H1 (cell line): ENCODE data around the gene FABP6. TPM values are rescaled to one million over a fixed set of nuclear protein-coding genes. Genes with fewer than 3 reads are reported as not detected.

Experiments
- CTCF ChIA-PET: fragments of 300-600 bp; sonication (Branson Sonifier 250); formaldehyde crosslinking; loops from one replicate; lab custom pipeline; 2021; ENCODE audit not compliant: partially characterized antibody; lab: Charles Lee
- POLR2A ChIA-PET: fragments of 300-600 bp; sonication (Branson Sonifier 250); formaldehyde crosslinking; loops from one replicate; lab custom pipeline; 2021; ENCODE audit warnings: inconsistent platforms; ENCODE audit not compliant: partially characterized antibody; lab: Charles Lee
- DNase-seq, 2 experiments: peaks; one replicate each; pipeline versions ENCODE4 v3.0.0 to v3.0.0-alpha.2; 2010 to 2022; ENCODE audit warnings: low spot score in 2 of 2, low read depth in 1 of 2, mixed read lengths in 1 of 2
- FAIRE-seq: peaks from 2 replicates; lab custom pipeline; 2011; peaks lifted over from hg19 to GRCh38; lab: Jason Lieb, UNC
- H2AFZ ChIP-seq: 2 replicates; pipeline ENCODE4 v1.8.1; 2012; ENCODE audit warnings: low read length, inconsistent platforms
- H2AK5ac ChIP-seq: 2 replicates; pipeline ENCODE4 v1.6.1; 2013; ENCODE audit warnings: low read depth, low read length
- H2BK120ac ChIP-seq: replicated peaks from 2 replicates; pipeline ENCODE3; 2013; ENCODE audit warnings: low read depth, low read length, inconsistent platforms
- H2BK12ac ChIP-seq: 2 replicates; pipeline ENCODE4 v1.6.1; 2013; ENCODE audit warnings: low read depth, low read length
- H2BK15ac ChIP-seq: 2 replicates; pipeline ENCODE4 v1.6.1; 2013; ENCODE audit warnings: low read length
- H2BK20ac ChIP-seq: 2 replicates; pipeline ENCODE4 v1.6.1; 2013; ENCODE audit warnings: low read length
- H2BK5ac ChIP-seq: 2 replicates; pipeline ENCODE4 v1.6.1; 2013; ENCODE audit warnings: low read depth, low read length
- H3K14ac ChIP-seq: 2 replicates; pipeline ENCODE4 v1.6.1; 2013; ENCODE audit warnings: inconsistent platforms; ENCODE audit not compliant: insufficient read length
- H3K18ac ChIP-seq: 2 replicates; pipeline ENCODE4 v1.6.1; 2013; ENCODE audit warnings: low read length; ENCODE audit errors: extremely low read depth
- H3K23ac ChIP-seq: 2 replicates; pipeline ENCODE4 v1.6.1; 2013; ENCODE audit warnings: inconsistent platforms; ENCODE audit not compliant: insufficient read length
- H3K23me2 ChIP-seq: 2 replicates; pipeline ENCODE4 v1.6.1; 2013; ENCODE audit warnings: low read depth, low read length
- H3K27ac ChIP-seq: 2 replicates; pipeline ENCODE4 v1.6.1; 2011; ENCODE audit warnings: low read depth, low read length, inconsistent platforms
- H3K27me3 ChIP-seq, 4 experiments: replicated peaks in 1 of 4; 1 replicate in 1 of 4; 2 replicates in 3 of 4; pipeline versions ENCODE4 v1.6.1 to v1.8.1; 2011 to 2013; ENCODE audit warnings: low read length in 3 of 4, mild to moderate bottlenecking in 3 of 4, inconsistent platforms in 2 of 4, mixed read lengths in 2 of 4, moderate library complexity in 1 of 4; ENCODE audit not compliant: control insufficient read depth in 3 of 4, insufficient read depth in 3 of 4; ENCODE audit errors: extremely low read depth in 1 of 4
- H3K36me3 ChIP-seq, 4 experiments: 2 replicates each; pipeline versions ENCODE4 v1.6.1 to v1.8.1; 2011 to 2013; ENCODE audit warnings: mild to moderate bottlenecking in 4 of 4, low read length in 3 of 4, moderate library complexity in 2 of 4, control low read depth in 1 of 4, inconsistent platforms in 1 of 4; ENCODE audit not compliant: insufficient read depth in 4 of 4, control insufficient read depth in 2 of 4
- H3K4ac ChIP-seq: replicated peaks from 2 replicates; pipeline ENCODE3; 2013; ENCODE audit warnings: low read length, low read depth, mixed read lengths, inconsistent platforms; ENCODE audit not compliant: insufficient read length
- H3K4me1 ChIP-seq, 4 experiments: replicated peaks in 1 of 4; 1 replicate in 1 of 4; 2 replicates in 3 of 4; pipeline versions ENCODE4 v1.6.1 to v1.8.1; 2011 to 2013; ENCODE audit warnings: low read length in 3 of 4, inconsistent platforms in 2 of 4, mixed read lengths in 1 of 4; ENCODE audit not compliant: insufficient read depth in 4 of 4, control insufficient read depth in 3 of 4
- H3K4me2 ChIP-seq, 2 experiments: 2 replicates each; pipeline versions ENCODE4 v1.6.1 to v1.8.1; 2011 to 2013; ENCODE audit warnings: low read depth in 2 of 2, low read length in 2 of 2, control low read depth in 1 of 2, inconsistent platforms in 1 of 2, mild to moderate bottlenecking in 1 of 2; ENCODE audit not compliant: insufficient read depth in 1 of 2
- H3K4me3 ChIP-seq, 4 experiments: fragments of 200-600, 300-600 bp in 1 of 4; sonication (generic), shearing (Covaris generic), sonication (Bioruptor Twin) in 1 of 4; 2 replicates each; pipeline versions ENCODE4 v1.5.1 to v1.8.1; 2011 to 2016; ENCODE audit warnings: low read length in 4 of 4, low read depth in 3 of 4, control low read depth in 2 of 4, inconsistent platforms in 2 of 4, mild to moderate bottlenecking in 2 of 4, mixed read lengths in 1 of 4, moderate library complexity in 1 of 4; ENCODE audit not compliant: insufficient read depth in 2 of 4; ENCODE audit errors: extremely low read depth in 1 of 4
- H3K56ac ChIP-seq: replicated peaks from 2 replicates; pipeline ENCODE3; 2013; ENCODE audit warnings: low read depth, mild to moderate bottlenecking, mixed read lengths, low read length, inconsistent platforms; ENCODE audit not compliant: insufficient read length
- H3K79me1 ChIP-seq: 2 replicates; pipeline ENCODE4 v1.6.1; 2013; ENCODE audit warnings: low read depth, low read length, control low read depth
- H3K79me2 ChIP-seq, 2 experiments: 2 replicates each; pipeline versions ENCODE4 v1.6.1 to v1.8.1; 2012 to 2013; ENCODE audit warnings: low read length in 2 of 2, mild to moderate bottlenecking in 2 of 2, inconsistent platforms in 1 of 2; ENCODE audit not compliant: insufficient read depth in 2 of 2, control insufficient read depth in 1 of 2
- H3K9ac ChIP-seq, 4 experiments: replicated peaks in 1 of 4; 1 replicate in 1 of 4; 2 replicates in 3 of 4; pipeline versions ENCODE4 v1.6.1 to v1.8.1; 2011 to 2013; ENCODE audit warnings: low read depth in 3 of 4, low read length in 3 of 4, control low read depth in 2 of 4, mild to moderate bottlenecking in 2 of 4, moderate library complexity in 2 of 4, inconsistent platforms in 1 of 4; ENCODE audit errors: extremely low read depth in 1 of 4
- H3K9me3 ChIP-seq, 2 experiments: 2 replicates each; pipeline versions ENCODE4 v1.6.1 to v1.8.1; 2012 to 2013; ENCODE audit warnings: mild to moderate bottlenecking in 2 of 2, moderate library complexity in 2 of 2, control low read depth in 1 of 2, inconsistent platforms in 1 of 2, low read depth in 1 of 2, low read length in 1 of 2, mixed read lengths in 1 of 2; ENCODE audit not compliant: insufficient read depth in 2 of 2
- H4K20me1 ChIP-seq, 2 experiments: replicated peaks in 1 of 2; 2 replicates each; pipeline versions ENCODE3 to v1.8.1; 2011 to 2013; ENCODE audit warnings: inconsistent platforms in 2 of 2, low read length in 2 of 2, mild to moderate bottlenecking in 1 of 2; ENCODE audit not compliant: insufficient read depth in 2 of 2, control insufficient read depth in 1 of 2
- H4K5ac ChIP-seq: 2 replicates; pipeline ENCODE4 v1.6.1; 2013; ENCODE audit warnings: low read length, low read depth, mixed read lengths, inconsistent platforms; ENCODE audit not compliant: insufficient read length
- H4K8ac ChIP-seq: 2 replicates; pipeline ENCODE4 v1.8.0; 2013; ENCODE audit warnings: mild to moderate bottlenecking, moderate library complexity, low read length, inconsistent platforms; ENCODE audit not compliant: insufficient read depth; ENCODE audit errors: extremely low read depth
- H4K91ac ChIP-seq: replicated peaks from 2 replicates; pipeline ENCODE3; 2013; ENCODE audit warnings: low read length, mixed read lengths, inconsistent platforms; ENCODE audit not compliant: insufficient read length
- CHD2 ChIP-seq: IDR thresholded peaks from 2 replicates; pipeline ENCODE4 v1.6.1; 2012; ENCODE audit warnings: low read length, improper control_type of control experiment
- EP300 ChIP-seq, 2 experiments: IDR thresholded peaks; 1 replicate in 1 of 2; 2 replicates in 1 of 2; pipeline ENCODE4 v1.6.1; 2011 to 2012; ENCODE audit warnings: low read depth in 2 of 2, low read length in 2 of 2, mild to moderate bottlenecking in 2 of 2, borderline replicate concordance in 1 of 2, inconsistent platforms in 1 of 2, moderate library complexity in 1 of 2
- POLR2AphosphoS5 ChIP-seq: IDR thresholded peaks from 2 replicates; pipeline ENCODE4 v1.6.1; 2011; ENCODE audit warnings: low read depth, low read length
- SIRT6 ChIP-seq: IDR thresholded peaks from one replicate; pipeline ENCODE4 v1.7.1; 2012; ENCODE audit warnings: low read length, inconsistent platforms
- SP1 ChIP-seq: IDR thresholded peaks from 2 replicates; pipeline ENCODE4 v1.6.1; 2011; ENCODE audit warnings: low read depth, low read length
- WGBS, 2 experiments: shearing (Covaris generic) in 1 of 2; methylation state at CpG; one replicate each; pipeline versions ENCODE4 v1.1.6 to v1.1.7; 2013 to 2015; ENCODE audit warnings: low lambda C conversion rate in 2 of 2, mixed read lengths in 2 of 2, inconsistent platforms in 1 of 2, low coverage in 1 of 2, missing lambda C conversion rate in 1 of 2; ENCODE audit not compliant: insufficient replicate concordance in 2 of 2, insufficient coverage in 1 of 2, insufficient read length in 1 of 2; ENCODE audit errors: extremely low coverage in 1 of 2, missing lambda C conversion rate in 1 of 2; 5-methylcytosine and 5-hydroxymethylcytosine counted together
- polyA plus RNA-seq, 7 experiments: library from polyadenylated mRNA; depleted of rRNA in 3 of 7; stranded (reverse) in 5 of 7; unstranded in 2 of 7; fragments of >200 nt in 5 of 7; fragments of 200-250 nt in 2 of 7; gene quantifications; 1 replicate in 5 of 7; 2 replicates in 1 of 7; 4 replicates in 1 of 7; pipeline versions ENCODE4 v1.2.1 to v1.2.3, GENCODE V29; 2011 to 2013; ENCODE audit warnings: missing spikeins in 2 of 7, mixed read lengths in 2 of 7
- total RNA-seq: library from RNA; stranded (reverse); fragmentation: NEBNext Ultra II Directional; extraction: Animal tissue kit (Norgen Biotek cat#: 25700); gene quantifications from 2 replicates; pipeline ENCODE4 v1.2.1, GENCODE V29; 2021

Gene FABP6
- total and polyA plus RNA-seq, 2 of the 8 experiments (the other 6 are each of a cell fraction or from before 2014, with no cell fraction given): 4.8 to 6.1 TPM

DNA sequence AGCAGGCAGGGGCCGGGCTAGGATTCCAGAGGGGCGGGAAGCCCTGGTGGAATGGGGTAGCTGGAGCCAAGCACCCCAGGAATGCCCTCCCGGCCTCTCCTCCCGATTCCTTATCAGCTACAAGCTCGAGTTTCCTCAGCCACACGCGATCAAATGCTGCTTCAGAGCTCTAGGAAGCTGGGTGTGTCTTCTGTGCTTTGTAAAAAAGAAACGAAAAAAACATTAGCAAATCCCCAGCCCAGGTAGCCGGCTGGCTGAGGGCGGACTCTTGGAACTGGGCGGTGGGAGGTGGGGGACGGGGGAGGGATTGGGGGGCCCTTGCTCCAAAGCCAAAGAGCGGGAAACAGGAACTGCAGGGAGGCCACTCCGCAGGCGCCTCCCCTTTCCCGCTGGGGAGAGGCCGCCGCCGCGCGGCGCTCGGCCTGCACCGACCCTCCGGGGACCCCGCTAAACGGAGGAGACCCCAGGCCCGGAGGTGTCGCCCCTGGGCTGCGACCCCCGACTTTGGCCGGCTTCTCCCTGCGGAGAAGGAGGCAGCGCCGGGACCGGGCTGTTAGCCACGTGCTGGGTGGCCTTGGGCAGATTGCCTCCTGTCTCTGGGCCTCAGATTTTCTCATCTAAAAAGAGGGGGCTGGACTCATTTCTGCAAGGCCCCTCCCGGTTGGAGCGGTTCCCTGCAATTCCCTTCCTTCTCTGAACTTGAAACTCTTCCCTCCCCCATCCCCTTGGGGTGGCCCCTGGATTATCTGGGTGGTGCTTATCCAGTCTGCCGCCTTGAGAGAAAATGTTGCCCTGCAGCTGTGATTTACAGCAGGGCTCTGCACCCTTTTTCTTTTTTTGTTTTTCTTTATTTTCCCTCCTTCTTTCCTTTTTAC lies 40.9 kb upstream of the FABP6 start:
- no peak overlapping the region for H3K23ac ChIP-seq
- FAIRE-seq (peak; percentile 65), DNase-seq (peak in 1 of 2 experiments; percentile 86)
- peak overlapping the region; percentile 96; the same call in 1 of the 2 replicates for H4K8ac ChIP-seq
- no peak overlapping the region; the same call in 1 of the 2 replicates for H2AFZ ChIP-seq
- 0 out of 2 replicates have a peak overlapping the region, but pooled peaks have one; percentile 48 for H2BK20ac ChIP-seq
- no peaks in the 10 kb centered on the region; a peak in 1 of 4 replicates for H3K9me3 ChIP-seq
- H4K91ac ChIP-seq: peak overlapping the region; percentile 80
- H3K4me3 ChIP-seq: peak overlapping the region; percentile 27 to 53 (median 31); a peak in 6 of 8 replicates
- H2BK120ac ChIP-seq: peak overlapping the region; percentile 55
- 4% methylated on average over 19 of the region's 40 CpGs; no CpG with 5 or more reads in 1 of the 2 experiments for WGBS, 2 experiments
- peak overlapping the region; percentile 91 for H4K5ac ChIP-seq
- no peak overlapping the region for H3K4ac ChIP-seq
- CTCF ChIA-PET: interaction anchor here (0.9 to 3.7 kb wide), 13 partner anchors 10 to 202 kb away, joined by 3 to 22 read pairs (median 4); no protein-coding TSS in a partner anchor
- H3K9ac ChIP-seq: peak overlapping the region; percentile 66 to 79 (median 75)
- H3K36me3 ChIP-seq: no peaks in the 10 kb centered on the region
- H2AK5ac ChIP-seq: no peak overlapping the region; the same call in 1 of the 2 replicates
- H2BK15ac ChIP-seq: 0 out of 2 replicates have a peak overlapping the region, but pooled peaks have one; percentile 61
- no peaks in the 10 kb centered on the region for H3K27me3 ChIP-seq
- H3K4me1 ChIP-seq: peaks cover 0 to 7% (median 3%) of the 10 kb centered on the region in 4 experiments; a peak in 6 of 7 replicates
- no peaks in the 10 kb centered on the region for H3K23me2 ChIP-seq
- H4K20me1 ChIP-seq: no peaks in the 10 kb centered on the region
- H2BK5ac ChIP-seq: peak overlapping the region; percentile 82
- peak overlapping the region; percentile 64 for H3K56ac ChIP-seq
- no peak overlapping the region for H3K14ac ChIP-seq
- peak overlapping the region; percentile 70 to 83 for H3K4me2 ChIP-seq
- H3K79me2 ChIP-seq: no peaks in the 10 kb centered on the region
- H2BK12ac ChIP-seq: no peak overlapping the region
- POLR2A ChIA-PET: interaction anchor here (0.8 to 8.3 kb wide), 11 partner anchors 9 to 234 kb away, joined by 3 to 72 read pairs (median 4); no protein-coding TSS in a partner anchor
- H3K27ac ChIP-seq: peak overlapping the region; percentile 81
- H3K79me1 ChIP-seq: no peaks in the 10 kb centered on the region
- peak overlapping the region; percentile 97 for H3K18ac ChIP-seq
- TF ChIP-seq EP300 (IDR thresholded peaks at IDR 0.05; ENCODE audit: borderline replicate concordance in 1 of 2, low read depth in 2 of 2, low read length in 2 of 2) (peak in 1 of 2 experiments; percentile 8; a peak in 1 of 3 replicates), SIRT6 (no peak), CHD2 (0 out of 2 replicates have a peak, but pooled peaks have one; percentile 56), SP1 (peak; percentile 29; the same call in 1 of the 2 replicates), POLR2AphosphoS5 (peak; percentile 63)
